Activated CD8-positive, alpha-beta T cell treated with anti-CD3 and anti-CD28 coated beads, Interleukin-2, amount 10 ng/mL, durations not matched to agents 7 days and 5 days (primary cell): Measurements from ENCODE around the gene HSP90AB1. TPM values are rescaled to one million over a fixed set of nuclear protein-coding genes. Genes with fewer than 3 reads are reported as not detected.

Experiments
- ATAC-seq: fragments of 150-1000 bp; cut with Tn5 transposase; one replicate; pipeline ENCODE4 v1.10.0; 2021; ENCODE audit warnings: moderate library complexity
- CTCF ChIA-PET: fragments of 350-600 bp; sonication (Branson Sonifier 250); formaldehyde crosslinking; loops from one replicate; lab custom pipeline; 2021; ENCODE audit warnings: antibody characterized with exemption; lab: Charles Lee
- POLR2A ChIA-PET: fragments of 350-600 bp; sonication (Branson Sonifier 250); formaldehyde crosslinking; loops from one replicate; lab custom pipeline; 2021; ENCODE audit warnings: antibody characterized with exemption; lab: Charles Lee
- DNase-seq: peaks from one replicate; pipeline ENCODE4 v3.0.0-alpha.2; 2020
- H3K27ac Mint-ChIP-seq: one replicate; pipeline ENCODE4 v1.8.0; 2021; ENCODE audit warnings: mild to moderate bottlenecking, mixed read lengths
- H3K27me3 Mint-ChIP-seq: one replicate; pipeline ENCODE4 v1.8.0; 2021; ENCODE audit warnings: low read depth, mixed read lengths
- H3K36me3 Mint-ChIP-seq: one replicate; pipeline ENCODE4 v1.8.0; 2021; ENCODE audit warnings: low read depth, mixed read lengths
- H3K4me1 Mint-ChIP-seq: one replicate; pipeline ENCODE4 v1.8.0; 2021; ENCODE audit warnings: low read depth, mixed read lengths
- H3K4me3 Mint-ChIP-seq: one replicate; pipeline ENCODE4 v1.8.0; 2021; ENCODE audit warnings: mild to moderate bottlenecking, mixed read lengths
- H3K9me3 Mint-ChIP-seq: one replicate; pipeline ENCODE4 v1.8.0; 2022; ENCODE audit warnings: mixed read lengths; ENCODE audit not compliant: insufficient read depth
- total RNA-seq, 2 experiments: library from RNA; stranded (reverse); gene quantifications; one replicate each; pipeline ENCODE4 v1.2.3, GENCODE V29; 2021

Gene HSP90AB1
- total RNA-seq, 2 experiments from 2014 or later, result 741 to 755 TPM

DNA sequence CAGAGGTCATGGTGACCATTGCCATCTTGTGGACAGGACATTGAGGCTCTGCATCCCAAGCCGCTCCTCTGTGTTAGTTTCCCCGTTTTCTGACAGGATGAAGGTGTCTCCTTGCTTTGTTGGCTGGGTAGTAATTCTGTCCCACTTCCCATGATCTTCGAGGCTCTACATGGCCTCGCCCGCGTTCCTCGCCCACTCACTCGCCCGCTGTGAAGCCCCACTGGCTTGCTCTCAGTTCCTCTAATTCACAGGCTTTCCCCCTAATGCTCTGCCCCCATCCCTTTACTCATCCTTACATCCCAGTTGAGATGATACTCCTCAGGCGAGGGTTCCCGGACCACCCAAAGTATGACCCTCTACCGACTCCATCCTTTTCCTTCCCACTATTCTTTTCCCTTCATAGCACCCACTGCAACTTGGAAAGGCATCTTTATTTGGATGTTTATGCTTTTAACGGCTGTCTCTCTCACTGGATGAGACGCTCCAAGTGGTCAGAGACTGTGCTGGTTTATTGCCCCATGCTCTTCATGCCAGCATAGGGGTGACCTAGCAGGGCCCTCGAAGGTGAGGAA, 10.9 kb downstream of the HSP90AB1 start:
- H3K36me3 Mint-ChIP-seq, result peaks cover 57% of the 10 kb centered on the region
- H3K4me1 Mint-ChIP-seq, result peaks cover 60% of the 10 kb centered on the region
- ChIA-PET POLR2A (interaction anchor here (1.0 to 3.7 kb wide), 2 partner anchors 11 kb away, joined by 4 to 104 read pairs; partner anchors contain the start of gene HSP90AB1), CTCF (interaction anchor here (1.0 to 5.8 kb wide), 10 partner anchors 13 to 312 kb away, joined by 3 to 75 read pairs (median 6); partner anchors contain the start of genes HSP90AB1 and SLC29A1)
- H3K9me3 Mint-ChIP-seq, result no peaks in the 10 kb centered on the region
- H3K4me3 Mint-ChIP-seq, result peak overlapping the region; percentile 78
- DNase-seq, result no peak
- ATAC-seq, result no peak
- no peaks in the 10 kb centered on the region for H3K27me3 Mint-ChIP-seq
- H3K27ac Mint-ChIP-seq, result peak overlapping the region; percentile 91

DNA sequence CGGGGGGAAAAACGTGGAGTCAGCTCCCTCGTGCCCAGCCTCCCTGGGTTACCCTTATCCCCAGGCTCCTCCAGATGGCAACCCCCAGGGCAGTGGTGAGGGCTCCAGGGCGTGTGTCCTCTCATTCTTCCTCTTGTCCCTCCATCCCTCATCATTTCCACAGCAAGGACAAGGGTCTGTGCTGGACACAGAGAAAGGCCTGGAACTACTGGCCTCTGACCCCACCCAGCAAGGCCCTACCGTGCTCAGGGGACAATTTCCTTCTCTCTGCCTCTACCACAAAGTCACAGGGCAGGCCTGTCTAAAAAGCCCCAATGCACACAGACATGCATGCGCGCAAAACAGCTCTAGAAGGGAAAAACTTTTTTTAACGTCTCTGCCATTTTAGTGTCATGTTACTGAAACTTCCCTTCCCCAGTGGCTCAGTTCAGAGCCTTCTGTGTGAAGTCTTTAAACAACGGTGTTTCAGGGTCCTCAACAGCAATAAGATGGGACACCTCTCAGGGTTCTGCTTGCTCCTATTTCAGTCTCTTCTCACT, 11.5 kb downstream of the HSP90AB1 start:
- DNase-seq (no peak), ATAC-seq (no peak)
- Mint-ChIP-seq H3K27ac (peak overlapping the region; percentile 91), H3K9me3 (no peaks in the 10 kb centered on the region), H3K27me3 (no peaks in the 10 kb centered on the region), H3K4me1 (peaks cover 61% of the 10 kb centered on the region), H3K4me3 (peak overlapping the region; percentile 78), H3K36me3 (peaks cover 57% of the 10 kb centered on the region)
- POLR2A ChIA-PET, result interaction anchor here (1.0 kb wide), 1 partner anchor 12 kb away, joined by 4 read pairs; the partner anchor contains the start of gene HSP90AB1
- CTCF ChIA-PET, result no interaction called here

- Mint-ChIP-seq H3K4me1 (peaks cover 61% of the 10 kb centered on the region), H3K27ac (no peak overlapping the region), H3K9me3 (no peaks in the 10 kb centered on the region), H3K4me3 (no peak overlapping the region), H3K36me3 (peaks cover 56% of the 10 kb centered on the region), H3K27me3 (no peaks in the 10 kb centered on the region)
- POLR2A ChIA-PET, result interaction anchor here (1.0 kb wide), 1 partner anchor 12 kb away, joined by 4 read pairs; the partner anchor contains the start of gene HSP90AB1
- no peak for DNase-seq
- CTCF ChIA-PET, result no interaction called here
- no peak for ATAC-seq
These were observed 12.0 kb downstream of the HSP90AB1 start for GRCh38 chr6:44258921-44259320.

DNA sequence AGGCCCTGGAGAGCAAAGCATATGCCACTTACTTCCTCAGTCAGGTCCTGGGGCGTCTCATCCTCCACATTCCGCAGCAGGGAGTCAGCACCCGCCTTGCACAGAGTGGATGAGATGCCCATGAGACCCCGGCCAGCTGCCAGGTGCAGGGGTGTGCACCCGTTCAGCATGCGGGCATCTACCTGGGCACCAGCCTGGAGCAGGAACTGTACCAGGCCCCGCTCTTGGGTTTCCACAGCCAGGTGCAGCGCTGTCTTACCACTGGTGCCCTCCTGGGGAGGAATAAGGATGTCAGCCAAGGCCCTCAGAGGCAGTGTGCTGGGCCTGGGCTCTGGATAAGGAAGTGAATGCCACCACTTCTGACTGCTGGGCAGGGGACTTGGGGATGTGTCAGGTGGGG, 13.1 kb downstream of the HSP90AB1 start:
- POLR2A ChIA-PET, result no interaction called here
- H3K4me1 Mint-ChIP-seq, result peaks cover 60% of the 10 kb centered on the region
- peaks cover 56% of the 10 kb centered on the region for H3K36me3 Mint-ChIP-seq
- no peaks in the 10 kb centered on the region for H3K9me3 Mint-ChIP-seq
- ATAC-seq (no peak), DNase-seq (no peak)
- CTCF ChIA-PET, result no interaction called here
- no peaks in the 10 kb centered on the region for H3K27me3 Mint-ChIP-seq
- no peak overlapping the region for H3K4me3 Mint-ChIP-seq
- H3K27ac Mint-ChIP-seq, result no peak overlapping the region

DNA sequence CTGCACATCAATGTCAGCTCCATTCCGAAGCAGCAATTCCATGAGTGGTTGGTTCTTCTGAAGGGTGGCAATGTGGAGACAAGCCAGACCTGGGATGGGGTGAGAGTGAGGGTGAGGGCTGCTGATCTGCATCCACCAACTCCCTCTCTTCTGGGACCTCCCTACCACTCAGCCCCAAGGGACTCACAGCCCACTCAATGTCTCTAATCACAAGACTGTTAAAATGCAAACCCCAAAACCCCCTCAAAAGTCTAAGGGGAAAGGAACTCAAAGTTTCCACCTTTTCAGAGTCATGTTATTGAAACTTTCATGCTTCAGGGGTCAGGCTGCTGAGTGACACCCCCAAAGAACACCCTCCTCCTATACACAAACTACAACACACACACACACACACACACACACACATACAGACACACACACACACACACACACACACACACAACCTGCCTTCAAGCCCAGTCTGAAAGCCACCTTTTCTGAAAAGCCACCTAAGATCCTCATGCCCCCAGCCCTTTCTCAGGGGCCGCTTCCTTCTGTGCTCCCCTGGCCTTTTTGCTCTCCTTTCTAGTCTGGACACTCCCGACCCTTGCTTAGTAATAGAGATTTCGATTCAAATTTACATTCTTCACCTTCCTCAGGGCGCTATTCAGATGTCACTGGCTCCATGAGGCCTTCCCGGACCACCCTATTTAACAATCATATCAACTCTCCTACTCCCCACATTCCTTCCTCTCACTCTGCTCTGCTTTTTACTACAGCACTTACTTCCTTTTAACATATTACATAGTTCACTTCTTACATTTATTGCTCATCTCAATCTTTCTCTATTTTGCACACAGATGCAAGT, 13.8 kb downstream of the HSP90AB1 start:
- Mint-ChIP-seq H3K4me3 (no peak overlapping the region), H3K27ac (no peak overlapping the region), H3K27me3 (no peaks in the 10 kb centered on the region), H3K4me1 (peaks cover 55% of the 10 kb centered on the region), H3K36me3 (peaks cover 50% of the 10 kb centered on the region), H3K9me3 (no peaks in the 10 kb centered on the region)
- no peak for DNase-seq
- ChIA-PET POLR2A (interaction anchor here (5.4 kb wide), 1 partner anchor 14 kb away, joined by 81 read pairs; the partner anchor contains the start of gene HSP90AB1), CTCF (no interaction called here)
- ATAC-seq, result no peak

DNA sequence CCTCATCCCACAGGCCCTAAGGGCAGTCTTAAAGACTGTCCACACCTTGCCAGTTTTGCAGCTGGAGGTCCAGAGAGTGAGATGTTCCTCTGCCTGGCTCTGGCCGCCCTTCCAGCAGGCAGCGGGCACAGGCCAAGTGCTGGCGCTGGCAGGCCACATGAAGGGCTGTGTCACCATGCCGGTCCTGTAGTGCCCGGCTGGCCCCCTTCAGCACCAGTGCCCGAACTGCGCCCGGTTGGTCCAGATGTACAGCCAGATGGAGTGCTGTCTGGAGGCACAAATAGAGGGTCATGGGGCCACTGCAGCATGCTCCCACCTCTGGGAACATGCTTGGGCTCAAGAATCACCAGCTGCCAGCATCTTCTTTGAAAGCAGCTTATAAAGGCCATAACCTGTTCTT, 14.7 kb downstream of the HSP90AB1 start:
- Mint-ChIP-seq H3K4me3 (no peak overlapping the region), H3K27me3 (no peaks in the 10 kb centered on the region), H3K27ac (no peak overlapping the region), H3K36me3 (peaks cover 44% of the 10 kb centered on the region), H3K9me3 (no peaks in the 10 kb centered on the region), H3K4me1 (peaks cover 55% of the 10 kb centered on the region)
- ATAC-seq (no peak), DNase-seq (no peak)
- ChIA-PET CTCF (interaction anchor here (0.7 to 2.2 kb wide), 5 partner anchors 8 to 78 kb away, joined by 3 to 11 read pairs (median 4); partner anchors contain the start of gene AARS2), POLR2A (interaction anchor here (1.3 to 5.4 kb wide), 3 partner anchors 11 to 15 kb away, joined by 3 to 81 read pairs (median 4); partner anchors contain the start of gene HSP90AB1)

DNA sequence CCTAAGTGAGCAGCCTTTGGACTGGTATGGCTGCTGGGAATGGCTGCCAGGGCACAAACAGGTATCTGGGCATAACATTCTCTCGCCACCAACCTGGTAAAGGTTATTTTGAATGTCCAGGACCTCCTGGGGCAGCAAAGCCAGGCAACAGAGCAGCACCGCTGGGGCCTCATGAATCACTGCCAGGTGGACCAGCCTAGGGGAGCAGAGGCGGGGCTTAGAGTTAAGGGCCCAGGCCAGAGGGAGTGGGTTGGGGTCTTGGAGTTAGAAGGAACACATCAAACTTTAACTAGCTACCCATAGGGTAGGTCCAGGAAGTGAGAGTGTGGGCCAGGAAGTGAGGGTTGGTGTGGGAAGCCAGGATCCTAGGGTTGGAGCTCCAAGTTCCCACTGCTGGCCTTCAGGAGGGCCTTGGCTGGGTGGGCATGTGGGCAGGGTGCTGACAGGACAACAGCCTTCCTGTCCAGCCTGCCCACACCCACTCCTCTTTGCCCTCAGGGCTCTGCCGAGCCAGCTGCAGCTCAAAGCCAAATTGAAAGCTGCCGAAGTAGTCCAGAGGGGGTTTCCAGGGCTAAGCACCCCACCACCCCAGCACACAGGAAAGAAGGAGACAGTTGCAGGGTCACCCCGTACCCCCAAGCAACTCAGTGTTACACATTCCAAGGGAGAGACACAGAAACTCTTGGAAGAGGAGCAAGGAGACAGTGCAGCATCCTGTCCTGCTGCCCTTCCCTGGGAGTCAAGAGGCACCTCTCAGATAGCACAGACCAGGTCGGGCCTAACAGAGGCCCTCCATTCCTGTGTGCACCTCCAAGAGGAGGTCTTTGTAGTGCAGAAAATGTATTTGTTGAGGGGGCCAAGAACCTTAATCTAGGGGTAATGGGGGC, 15.8 kb downstream of the HSP90AB1 start:
- ATAC-seq, result peak; percentile 3
- POLR2A ChIA-PET, result interaction anchor here (0.8 to 5.4 kb wide), 6 partner anchors 9 to 633 kb away, joined by 3 to 81 read pairs (median 4); partner anchors contain the start of genes AARS2, GTPBP2 and HSP90AB1
- H3K36me3 Mint-ChIP-seq, result peaks cover 43% of the 10 kb centered on the region
- peak overlapping the region; percentile 98 for H3K4me3 Mint-ChIP-seq
- no peaks in the 10 kb centered on the region for H3K9me3 Mint-ChIP-seq
- peak overlapping the region; percentile 96 for H3K27ac Mint-ChIP-seq
- CTCF ChIA-PET, result interaction anchor here (0.9 to 2.2 kb wide), 7 partner anchors 9 to 77 kb away, joined by 3 to 11 read pairs (median 4); partner anchors contain the start of gene AARS2
- no peak for DNase-seq
- H3K27me3 Mint-ChIP-seq, result no peaks in the 10 kb centered on the region
- H3K4me1 Mint-ChIP-seq, result peaks cover 60% of the 10 kb centered on the region

- Mint-ChIP-seq H3K9me3 (no peaks in the 10 kb centered on the region), H3K4me1 (peaks cover 55% of the 10 kb centered on the region), H3K27ac (peak overlapping the region; percentile 96), H3K27me3 (no peaks in the 10 kb centered on the region), H3K36me3 (peaks cover 37% of the 10 kb centered on the region), H3K4me3 (peak overlapping the region; percentile 98)
- CTCF ChIA-PET, result interaction anchor here (1.0 to 7.4 kb wide), 11 partner anchors 9 to 91 kb away, joined by 3 to 137 read pairs (median 7); partner anchors contain the start of genes AARS2 and HSP90AB1
- DNase-seq (no peak), ATAC-seq (peak; percentile 11)
- POLR2A ChIA-PET, result interaction anchor here (0.8 to 5.4 kb wide), 4 partner anchors 9 to 49 kb away, joined by 3 to 81 read pairs (median 4); partner anchors contain the start of genes AARS2 and HSP90AB1
These were observed 16.6 kb downstream of the HSP90AB1 start for GRCh38 chr6:44263354-44264100.

- peak; percentile 38 for ATAC-seq
- Mint-ChIP-seq H3K27ac (peak overlapping the region; percentile 96), H3K4me3 (peak overlapping the region; percentile 98), H3K36me3 (peaks cover 33% of the 10 kb centered on the region), H3K4me1 (peaks cover 56% of the 10 kb centered on the region), H3K27me3 (peaks cover 8% of the 10 kb centered on the region), H3K9me3 (no peaks in the 10 kb centered on the region)
- CTCF ChIA-PET, result interaction anchor here (0.7 to 7.4 kb wide), 13 partner anchors 8 to 92 kb away, joined by 3 to 137 read pairs (median 4); partner anchors contain the start of genes AARS2 and HSP90AB1
- DNase-seq, result peak; percentile 57
- POLR2A ChIA-PET, result interaction anchor here (0.7 to 5.4 kb wide), 3 partner anchors 10 to 141 kb away, joined by 3 to 81 read pairs (median 4); partner anchors contain the start of gene HSP90AB1
These were observed 17.5 kb downstream of the HSP90AB1 start for GRCh38 chr6:44264154-44265006.
